K562 (cell line): ENCODE data around the gene GABARAP.

ENCODE experiments used
- CEBPB ChIP-seq: fragments of 450-650 bp; IDR thresholded peaks from 2 replicates; pipeline ENCODE4 v1.6.1; 2016; ENCODE audit warnings: missing genetic modification characterization, missing compliant biosample characterization
- CHD4 ChIP-seq: fragments of 200-600 bp; sonication (generic); IDR thresholded peaks from 3 replicates; pipeline ENCODE4 v1.6.1; 2012; ENCODE audit warnings: low read depth, mild to moderate bottlenecking, mixed read lengths, low read length, inconsistent platforms; ENCODE audit not compliant: insufficient read depth, insufficient replicate concordance, poor library complexity, severe bottlenecking
- E2F6 ChIP-seq, 2 experiments: IDR thresholded peaks; 2 replicates each; pipeline ENCODE4 v1.6.1; 2011; ENCODE audit warnings: borderline replicate concordance in 1 of 2, control low read depth in 1 of 2, low read depth in 1 of 2, low read length in 1 of 2, mild to moderate bottlenecking in 1 of 2, mixed read lengths in 1 of 2, moderate library complexity in 1 of 2; ENCODE audit not compliant: insufficient read depth in 1 of 2, insufficient read length in 1 of 2, poor library complexity in 1 of 2, severe bottlenecking in 1 of 2; ENCODE audit errors: extremely low read depth in 1 of 2
- ELK1 ChIP-seq: sonication (generic); formaldehyde crosslinking; IDR thresholded peaks from 2 replicates; pipeline ENCODE4 v1.8.1; 2022; ENCODE audit warnings: missing genetic modification reagents
- EP300 ChIP-seq: IDR thresholded peaks from 2 replicates; pipeline ENCODE4 v1.6.1; 2012; ENCODE audit warnings: low read length, improper control_type of control experiment
- ETV6 ChIP-seq, 3 experiments: fragments of 150-350 bp in 1 of 3; sonication (generic) in 1 of 3; formaldehyde crosslinking in 1 of 3; IDR thresholded peaks; 2 replicates each; pipeline versions ENCODE4 v1.6.1 to v1.8.0; 2014 to 2022; ENCODE audit warnings: borderline replicate concordance in 2 of 3, low read depth in 2 of 3, antibody characterized with exemption in 1 of 3, low read length in 1 of 3, mild to moderate bottlenecking in 1 of 3, missing genetic modification reagents in 1 of 3
- MIER1 ChIP-seq: fragments of 450-650 bp; IDR thresholded peaks from 2 replicates; pipeline ENCODE4 v1.6.1; 2016; ENCODE audit warnings: antibody characterized with exemption, mild to moderate bottlenecking, low read depth
- NR3C1 ChIP-seq: sonication (generic); formaldehyde crosslinking; IDR thresholded peaks from 2 replicates; pipeline ENCODE4 v1.8.1; 2022; ENCODE audit warnings: missing genetic modification reagents
- POLR2A ChIP-seq: fragments of 450-650 bp; conservative IDR thresholded peaks from 2 replicates; pipeline ENCODE4 v1.6.1; 2016
- STAG1 ChIP-seq: sonication (generic); formaldehyde crosslinking; IDR thresholded peaks from 2 replicates; pipeline ENCODE4 v1.5.0; 2020; ENCODE audit warnings: missing genetic modification reagents, borderline replicate concordance
- TAF1 ChIP-seq: IDR thresholded peaks from 2 replicates; pipeline ENCODE4 v1.6.1; 2011; ENCODE audit warnings: mild to moderate bottlenecking, low read length, moderate library complexity; ENCODE audit not compliant: insufficient read depth, control insufficient read depth, severe bottlenecking; ENCODE audit errors: extremely low read depth
- TBP ChIP-seq: optimal IDR thresholded peaks from 2 replicates; pipeline ENCODE3; 2011; ENCODE audit warnings: low read depth, low read length, improper control_type of control experiment
- ZNF79 ChIP-seq: fragments of 250-450 bp; sonication (Bioruptor Pico); IDR thresholded peaks from 2 replicates; pipeline ENCODE4 v1.4.0; 2020; ENCODE audit warnings: low read depth, mild to moderate bottlenecking, moderate library complexity
- TF ChIP-seq, protein P1 (sequence below), 3 experiments: IDR thresholded peaks in 2 of 3; conservative IDR thresholded peaks in 1 of 3; 2 replicates each; pipeline ENCODE4 v1.5.1; 2011 to 2012; ENCODE audit warnings: low read length in 3 of 3, mild to moderate bottlenecking in 3 of 3, control low read depth in 2 of 3, improper control_type of control experiment in 1 of 3, inconsistent platforms in 1 of 3, low read depth in 1 of 3, mixed read lengths in 1 of 3, moderate library complexity in 1 of 3; ENCODE audit not compliant: insufficient read depth in 2 of 3

DNA sequence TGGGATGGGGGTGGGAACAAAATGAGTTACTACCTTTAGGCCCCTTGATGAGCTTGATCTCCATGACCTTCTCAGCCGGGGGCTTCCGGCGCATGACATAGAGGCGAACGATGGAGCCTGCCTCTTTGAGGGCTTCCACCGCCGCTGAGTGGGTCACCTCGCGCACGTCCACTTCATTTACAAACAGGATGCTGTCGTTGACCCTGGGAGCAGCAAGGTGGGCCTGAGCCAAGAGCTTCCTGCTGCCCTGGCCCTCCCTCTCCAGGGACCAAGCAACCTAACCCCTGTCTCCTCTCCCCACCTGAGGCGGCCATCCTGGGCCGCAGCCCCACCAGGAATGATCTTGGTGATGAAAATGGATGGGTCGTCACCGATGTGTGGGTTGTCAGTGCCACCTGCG, 38.9 kb downstream of the GABARAP start:
- TF ChIP-seq TBP (no peak), POLR2A (no peak), TAF1 (no peak), EP300 (no peak), MIER1 (no peak), ETV6 (IDR thresholded peaks at IDR 0.05; ENCODE audit: borderline replicate concordance in 1 of 2, low read depth in 2 of 2, low read length in 1 of 2) (no peak), ETV6 (CRISPR knock-in tag; IDR thresholded peaks at IDR 0.05; ENCODE audit: borderline replicate concordance) (no peak), STAG1 (CRISPR knock-in tag) (no peak), E2F6 (IDR thresholded peaks at IDR 0.05; ENCODE audit: borderline replicate concordance in 1 of 2, extremely low read depth in 1 of 2, insufficient read depth in 1 of 2, insufficient read length in 1 of 2, low read depth in 1 of 2, low read length in 1 of 2, poor library complexity in 1 of 2, severe bottlenecking in 1 of 2) (no peak), ELK1 (CRISPR knock-in tag) (no peak), CHD4 (no peak), ZNF79 (CRISPR knock-in tag) (no peak), NR3C1 (CRISPR knock-in tag) (no peak), CEBPB (tag) (no peak)
- TF ChIP-seq, protein P1, sequence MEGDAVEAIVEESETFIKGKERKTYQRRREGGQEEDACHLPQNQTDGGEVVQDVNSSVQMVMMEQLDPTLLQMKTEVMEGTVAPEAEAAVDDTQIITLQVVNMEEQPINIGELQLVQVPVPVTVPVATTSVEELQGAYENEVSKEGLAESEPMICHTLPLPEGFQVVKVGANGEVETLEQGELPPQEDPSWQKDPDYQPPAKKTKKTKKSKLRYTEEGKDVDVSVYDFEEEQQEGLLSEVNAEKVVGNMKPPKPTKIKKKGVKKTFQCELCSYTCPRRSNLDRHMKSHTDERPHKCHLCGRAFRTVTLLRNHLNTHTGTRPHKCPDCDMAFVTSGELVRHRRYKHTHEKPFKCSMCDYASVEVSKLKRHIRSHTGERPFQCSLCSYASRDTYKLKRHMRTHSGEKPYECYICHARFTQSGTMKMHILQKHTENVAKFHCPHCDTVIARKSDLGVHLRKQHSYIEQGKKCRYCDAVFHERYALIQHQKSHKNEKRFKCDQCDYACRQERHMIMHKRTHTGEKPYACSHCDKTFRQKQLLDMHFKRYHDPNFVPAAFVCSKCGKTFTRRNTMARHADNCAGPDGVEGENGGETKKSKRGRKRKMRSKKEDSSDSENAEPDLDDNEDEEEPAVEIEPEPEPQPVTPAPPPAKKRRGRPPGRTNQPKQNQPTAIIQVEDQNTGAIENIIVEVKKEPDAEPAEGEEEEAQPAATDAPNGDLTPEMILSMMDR (IDR thresholded peaks at IDR 0.05 in 2 of 3, conservative IDR thresholded peaks at IDR 0.05 in 1 of 3; ENCODE audit: insufficient read depth in 2 of 3, low read depth in 1 of 3, low read length in 3 of 3) = no peak
